A549 (cell line): ENCODE data around the gene TFF1.

ENCODE experiments used
- CEBPB ChIP-seq, 2 experiments: fragments of >200 bp in 1 of 2; sonication (Bioruptor Twin) in 1 of 2; formaldehyde crosslinking in 1 of 2; IDR thresholded peaks; 2 replicates each; pipeline ENCODE4 v1.6.1; 2012 to 2016
- CTCF ChIP-seq: fragments of >200 bp; sonication (Bioruptor Twin); formaldehyde crosslinking; IDR thresholded peaks from 3 replicates; pipeline ENCODE4 v1.5.1; 2016
- MAZ ChIP-seq: fragments of 150-350 bp; IDR thresholded peaks from 2 replicates; pipeline ENCODE4 v1.6.1; 2014; ENCODE audit warnings: antibody characterized with exemption, low read depth, low read length, borderline replicate concordance
- MYC ChIP-seq: IDR thresholded peaks from 2 replicates; pipeline ENCODE4 v1.6.1; 2012; ENCODE audit warnings: mild to moderate bottlenecking, inconsistent platforms, low read length, improper control_type of control experiment, borderline replicate concordance
- NFE2L2 ChIP-seq: fragments of 150-350 bp; conservative IDR thresholded peaks from 2 replicates; pipeline ENCODE4 v1.6.1; 2014; ENCODE audit warnings: low read length
- POLR2A ChIP-seq: IDR thresholded peaks from 2 replicates; pipeline ENCODE4 v1.6.1; 2012; ENCODE audit warnings: mild to moderate bottlenecking, low read length
- POLR2AphosphoS2 ChIP-seq: conservative IDR thresholded peaks from 2 replicates; pipeline ENCODE4 v1.6.1; 2012; ENCODE audit warnings: low read length, improper control_type of control experiment, inconsistent platforms
- SMC3 ChIP-seq: fragments of >200 bp; sonication (Bioruptor Twin); formaldehyde crosslinking; IDR thresholded peaks from 3 replicates; pipeline ENCODE4 v1.6.1; 2018; ENCODE audit warnings: inconsistent platforms
- ZSCAN20 ChIP-seq: fragments of 250-450 bp; sonication (Bioruptor Pico); IDR thresholded peaks from 2 replicates; pipeline ENCODE4 v1.8.0; 2022; ENCODE audit warnings: mild to moderate bottlenecking, moderate library complexity
- TF ChIP-seq, protein P1 (sequence below): fragments of >200 bp; sonication (Bioruptor Twin); formaldehyde crosslinking; IDR thresholded peaks from 3 replicates; pipeline ENCODE4 v1.6.1; 2016

- TF ChIP-seq MAZ (no peak), CEBPB (IDR thresholded peaks at IDR 0.05) (no peak), NFE2L2 (no peak), SMC3 (no peak), CTCF (no peak), POLR2AphosphoS2 (no peak), ZSCAN20 (CRISPR knock-in tag) (no peak), POLR2A (no peak), MYC (no peak)
- TF ChIP-seq, protein P1, sequence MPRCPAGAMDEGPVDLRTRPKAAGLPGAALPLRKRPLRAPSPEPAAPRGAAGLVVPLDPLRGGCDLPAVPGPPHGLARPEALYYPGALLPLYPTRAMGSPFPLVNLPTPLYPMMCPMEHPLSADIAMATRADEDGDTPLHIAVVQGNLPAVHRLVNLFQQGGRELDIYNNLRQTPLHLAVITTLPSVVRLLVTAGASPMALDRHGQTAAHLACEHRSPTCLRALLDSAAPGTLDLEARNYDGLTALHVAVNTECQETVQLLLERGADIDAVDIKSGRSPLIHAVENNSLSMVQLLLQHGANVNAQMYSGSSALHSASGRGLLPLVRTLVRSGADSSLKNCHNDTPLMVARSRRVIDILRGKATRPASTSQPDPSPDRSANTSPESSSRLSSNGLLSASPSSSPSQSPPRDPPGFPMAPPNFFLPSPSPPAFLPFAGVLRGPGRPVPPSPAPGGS = no peak
Observed at GRCh38 chr21:42347601-42348327, 18.6 kb downstream of the TFF1 start.
